ENCODE data around the gene OXSM.

- TF ChIP-seq EP300 (IDR thresholded peaks at IDR 0.05; ENCODE audit: borderline replicate concordance) = no peak
- TF ChIP-seq, protein P1, sequence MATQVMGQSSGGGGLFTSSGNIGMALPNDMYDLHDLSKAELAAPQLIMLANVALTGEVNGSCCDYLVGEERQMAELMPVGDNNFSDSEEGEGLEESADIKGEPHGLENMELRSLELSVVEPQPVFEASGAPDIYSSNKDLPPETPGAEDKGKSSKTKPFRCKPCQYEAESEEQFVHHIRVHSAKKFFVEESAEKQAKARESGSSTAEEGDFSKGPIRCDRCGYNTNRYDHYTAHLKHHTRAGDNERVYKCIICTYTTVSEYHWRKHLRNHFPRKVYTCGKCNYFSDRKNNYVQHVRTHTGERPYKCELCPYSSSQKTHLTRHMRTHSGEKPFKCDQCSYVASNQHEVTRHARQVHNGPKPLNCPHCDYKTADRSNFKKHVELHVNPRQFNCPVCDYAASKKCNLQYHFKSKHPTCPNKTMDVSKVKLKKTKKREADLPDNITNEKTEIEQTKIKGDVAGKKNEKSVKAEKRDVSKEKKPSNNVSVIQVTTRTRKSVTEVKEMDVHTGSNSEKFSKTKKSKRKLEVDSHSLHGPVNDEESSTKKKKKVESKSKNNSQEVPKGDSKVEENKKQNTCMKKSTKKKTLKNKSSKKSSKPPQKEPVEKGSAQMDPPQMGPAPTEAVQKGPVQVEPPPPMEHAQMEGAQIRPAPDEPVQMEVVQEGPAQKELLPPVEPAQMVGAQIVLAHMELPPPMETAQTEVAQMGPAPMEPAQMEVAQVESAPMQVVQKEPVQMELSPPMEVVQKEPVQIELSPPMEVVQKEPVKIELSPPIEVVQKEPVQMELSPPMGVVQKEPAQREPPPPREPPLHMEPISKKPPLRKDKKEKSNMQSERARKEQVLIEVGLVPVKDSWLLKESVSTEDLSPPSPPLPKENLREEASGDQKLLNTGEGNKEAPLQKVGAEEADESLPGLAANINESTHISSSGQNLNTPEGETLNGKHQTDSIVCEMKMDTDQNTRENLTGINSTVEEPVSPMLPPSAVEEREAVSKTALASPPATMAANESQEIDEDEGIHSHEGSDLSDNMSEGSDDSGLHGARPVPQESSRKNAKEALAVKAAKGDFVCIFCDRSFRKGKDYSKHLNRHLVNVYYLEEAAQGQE (IDR thresholded peaks at IDR 0.05; ENCODE audit: low read depth) = no peak
- TF ChIP-seq FOXM1 (IDR thresholded peaks at IDR 0.05; ENCODE audit: borderline replicate concordance, low read depth) = no peak
- TF ChIP-seq CEBPB (IDR thresholded peaks at IDR 0.05) = no peak
- TF ChIP-seq CREB1 (IDR thresholded peaks at IDR 0.05; ENCODE audit: low read depth) = no peak
- no peak for TF ChIP-seq MAX (IDR thresholded peaks at IDR 0.05)
- TF ChIP-seq TCF12 (IDR thresholded peaks at IDR 0.05; ENCODE audit: low read depth) = no peak
- TF ChIP-seq ZBTB7A (IDR thresholded peaks at IDR 0.05; ENCODE audit: low read depth) = no peak
- no peak for TF ChIP-seq TAF1 (IDR thresholded peaks at IDR 0.05; ENCODE audit: low read depth)
These were observed 47.1 kb downstream of the OXSM start for GRCh38 chr3:25837038-25837437.

Measured in Ishikawa (cell line).